AG09309 (cell line): Measurements from ENCODE around the gene MLF2.

Experiments
- DNase-seq: peaks from one replicate; pipeline ENCODE4 v3.0.0-alpha.2; 2010; ENCODE audit warnings: low read depth
- H3K4me3 ChIP-seq: 2 replicates; pipeline ENCODE4 v1.5.1; 2011; ENCODE audit warnings: mild to moderate bottlenecking, low read depth, low read length, moderate library complexity; ENCODE audit not compliant: control insufficient read depth
- CTCF ChIP-seq: IDR thresholded peaks from 2 replicates; pipeline ENCODE4 v1.5.1; 2011; ENCODE audit warnings: mild to moderate bottlenecking, low read depth, low read length, inconsistent platforms; ENCODE audit not compliant: insufficient read depth, control insufficient read depth; ENCODE audit errors: missing control alignments

MLF2 gene

DNA sequence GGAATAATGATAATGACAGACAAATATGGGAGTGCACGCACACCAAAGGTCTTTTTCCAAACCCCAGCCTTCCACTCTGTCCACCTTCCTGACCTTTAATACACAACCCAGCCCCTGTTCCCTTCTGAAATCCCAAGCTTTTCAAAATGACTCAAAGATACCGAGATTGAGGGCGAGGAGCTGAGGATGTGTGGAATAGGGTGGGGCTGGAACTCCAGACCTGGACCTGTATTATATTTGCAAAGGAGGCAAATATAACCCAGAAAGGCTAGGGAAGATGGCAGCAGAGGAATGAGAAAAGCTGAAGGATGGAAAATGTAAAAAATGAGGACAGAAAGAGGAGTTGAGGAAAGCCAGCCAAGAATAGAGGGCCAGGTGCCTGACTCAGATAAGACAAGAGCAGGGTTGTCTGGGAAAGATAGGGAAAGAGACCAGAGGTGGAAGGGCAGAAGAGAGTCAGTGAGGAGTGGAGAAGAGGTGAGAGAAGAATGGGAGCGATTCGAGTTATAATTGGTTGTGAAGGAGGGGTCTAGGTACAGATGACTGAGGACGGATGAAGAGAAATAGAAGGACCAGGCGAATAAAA is 12.2 kb upstream of the MLF2 start:
- no peak for TF ChIP-seq CTCF
- DNase-seq: no peak
- H3K4me3 ChIP-seq: no peak overlapping the region

DNA sequence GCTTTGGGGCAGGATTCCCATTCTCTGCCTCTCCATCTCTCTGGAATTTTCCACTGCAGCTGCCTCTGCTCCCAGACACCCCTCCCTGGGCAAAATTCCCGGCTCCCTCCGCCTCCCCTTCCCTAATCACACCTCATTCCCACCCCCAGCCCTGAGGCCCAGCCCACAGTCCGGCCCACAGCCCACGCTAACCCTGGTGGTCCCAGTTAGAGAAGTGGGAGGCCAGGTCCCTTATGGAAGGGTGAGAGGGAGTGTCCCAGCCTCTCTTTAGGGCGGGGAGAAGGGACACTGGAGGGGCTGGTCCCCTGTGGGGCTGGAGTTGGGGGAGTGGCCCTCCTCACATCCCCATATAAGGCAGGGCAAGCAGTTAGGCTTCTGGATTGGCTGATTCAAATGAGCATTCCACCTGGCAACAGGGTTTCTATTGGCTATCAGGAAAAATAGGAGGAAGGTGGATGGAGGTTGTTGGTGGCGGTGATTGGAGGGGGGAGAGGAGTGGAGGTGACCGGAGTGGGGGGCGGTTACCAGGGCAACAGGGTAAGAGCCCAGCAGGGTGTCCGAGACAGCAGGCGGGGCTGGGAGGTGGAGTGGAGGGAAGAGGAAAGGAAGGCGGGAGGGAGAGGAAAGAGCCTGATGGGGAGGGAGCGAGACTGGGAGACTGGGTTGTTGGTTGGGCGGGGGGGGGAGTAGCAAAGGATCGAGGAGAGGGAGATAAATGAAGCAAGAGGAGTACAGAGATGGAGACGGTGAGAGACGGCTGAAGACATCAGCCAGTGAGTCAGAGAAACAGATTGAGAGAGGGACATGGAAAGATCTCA is 11.3 kb upstream of the MLF2 start:
- no peak for TF ChIP-seq CTCF
- peak; percentile 98 for DNase-seq
- H3K4me3 ChIP-seq: peak overlapping the region; percentile 31

DNA sequence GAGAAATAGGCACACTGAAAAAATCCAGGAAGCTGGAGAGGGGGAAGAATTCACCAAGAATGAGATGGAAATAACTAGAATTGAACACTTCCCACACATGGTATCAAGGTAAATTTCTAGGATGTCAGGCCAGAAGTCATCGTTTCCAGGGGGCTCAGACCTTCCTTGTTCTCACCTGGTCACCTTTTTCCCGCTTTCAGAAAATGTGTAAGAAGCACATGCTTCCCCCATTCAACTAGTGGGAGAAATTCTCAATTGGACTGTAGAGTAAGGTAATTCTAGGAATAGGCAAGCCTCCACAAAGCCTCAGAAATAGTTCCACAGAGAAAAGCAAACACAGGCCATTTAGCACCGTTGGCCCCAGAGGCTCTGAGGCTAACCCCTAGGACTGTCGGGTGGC is 10.4 kb upstream of the MLF2 start:
- H3K4me3 ChIP-seq: peak overlapping the region; percentile 24
- no peak for TF ChIP-seq CTCF
- DNase-seq: no peak

DNA sequence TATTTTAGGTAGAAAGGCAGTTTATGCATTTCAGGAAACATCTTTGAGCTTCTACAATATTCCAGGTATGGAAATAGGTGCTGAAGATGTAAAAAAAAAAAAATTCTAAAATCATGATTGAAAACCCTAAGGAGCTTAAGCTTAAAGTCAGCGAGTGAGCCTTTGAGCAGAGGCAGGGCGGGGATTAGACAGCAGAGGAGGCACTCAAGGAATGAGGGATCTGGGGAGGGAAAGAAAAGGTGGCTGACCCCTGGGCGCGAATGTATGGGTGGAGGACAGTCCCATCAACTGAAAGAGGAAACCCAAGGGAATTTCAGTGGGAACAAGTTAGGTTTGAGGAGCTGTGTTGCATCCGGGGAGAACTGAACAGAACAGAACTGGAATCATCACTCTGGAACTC is 6.8 kb upstream of the MLF2 start:
- no peak for TF ChIP-seq CTCF
- no peak overlapping the region for H3K4me3 ChIP-seq
- DNase-seq: no peak

GRCh38 chr12:6758506-6759095 is 5.7 kb upstream of the MLF2 start:
- H3K4me3 ChIP-seq: no peak overlapping the region
- TF ChIP-seq CTCF: no peak
- no peak for DNase-seq

DNA sequence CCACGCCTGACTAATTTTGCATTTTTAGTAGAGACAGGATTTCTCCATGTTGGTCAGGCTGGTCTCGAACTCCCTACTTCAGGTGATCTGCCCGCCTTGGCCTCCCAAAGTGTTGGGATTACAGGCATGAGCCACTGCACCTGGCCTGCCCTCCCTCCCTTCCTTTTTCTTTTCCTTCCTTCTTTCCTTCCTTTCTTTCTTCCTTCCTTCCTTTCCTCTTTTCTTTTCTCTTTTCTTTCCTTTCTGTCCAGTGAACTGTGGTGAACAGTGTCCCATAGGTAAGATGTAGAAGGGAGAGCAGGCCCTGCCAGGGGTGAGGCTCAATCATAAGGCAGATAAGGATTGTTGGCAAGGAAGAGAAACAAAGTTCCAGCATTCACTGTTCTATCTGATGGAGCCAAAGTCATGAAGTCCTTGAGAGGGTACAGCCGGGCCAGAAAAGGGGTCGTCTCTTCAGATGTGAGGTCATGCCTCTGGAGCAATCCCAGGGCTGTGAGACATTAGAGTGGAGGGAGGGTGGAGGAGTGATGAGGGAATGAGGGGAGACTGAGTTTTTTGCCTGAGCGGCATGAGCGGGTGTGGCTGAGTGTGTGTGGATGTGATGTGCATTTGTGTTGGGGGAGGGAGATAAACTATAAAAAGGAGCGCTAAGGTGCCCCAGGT is 4.2 kb upstream of the MLF2 start:
- DNase-seq: no peak
- no peak overlapping the region for H3K4me3 ChIP-seq
- no peak for TF ChIP-seq CTCF
